ENCODE measurements around the gene SARDH.
"Not testable (repeated sequence)": the region's sequence is repeated elsewhere in the genome, so short reads cannot be mapped to it uniquely, and the experiment has no call there.

The SARDH gene

GRCh38 chr9:133754688-133755227 is 16.6 kb upstream of the SARDH start:
- no peak for DNase-seq

GRCh38 chr9:133754187-133754586 is 16.0 kb upstream of the SARDH start:
- no peak for DNase-seq

DNA sequence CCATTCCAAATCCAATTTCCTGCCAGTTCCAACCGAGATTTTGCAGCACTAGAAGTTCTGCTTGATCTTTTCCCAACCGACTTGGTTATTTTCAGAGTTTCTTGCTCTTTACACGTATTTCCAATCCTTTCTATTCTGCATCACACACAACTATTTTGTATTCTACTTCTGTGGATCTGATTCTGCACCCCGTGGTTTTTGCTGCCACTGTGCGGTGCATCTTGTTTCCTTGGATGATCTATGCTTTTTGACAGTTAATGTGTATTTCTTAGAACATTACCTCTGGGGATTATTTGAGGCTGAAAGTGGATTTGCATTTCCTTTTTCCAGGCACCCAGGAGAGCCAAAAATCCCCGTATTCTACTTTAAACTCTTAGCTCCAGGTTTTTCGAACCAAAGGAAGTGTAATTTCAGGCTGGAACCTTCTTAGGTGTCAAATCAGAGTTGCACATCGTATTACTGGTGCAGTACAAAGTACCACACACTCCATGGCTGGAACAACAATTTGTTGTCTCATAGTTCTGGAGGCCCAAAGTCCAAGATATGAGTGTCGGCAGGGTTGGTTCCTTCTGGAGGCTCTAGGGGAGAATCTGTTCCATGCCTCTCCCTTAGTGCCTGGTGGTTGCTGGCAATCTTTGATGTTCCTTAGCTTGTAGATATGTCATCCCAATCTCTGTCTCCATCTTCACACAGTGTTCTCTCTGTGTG is 14.7 kb upstream of the SARDH start:
- DNase-seq = no peak

DNA sequence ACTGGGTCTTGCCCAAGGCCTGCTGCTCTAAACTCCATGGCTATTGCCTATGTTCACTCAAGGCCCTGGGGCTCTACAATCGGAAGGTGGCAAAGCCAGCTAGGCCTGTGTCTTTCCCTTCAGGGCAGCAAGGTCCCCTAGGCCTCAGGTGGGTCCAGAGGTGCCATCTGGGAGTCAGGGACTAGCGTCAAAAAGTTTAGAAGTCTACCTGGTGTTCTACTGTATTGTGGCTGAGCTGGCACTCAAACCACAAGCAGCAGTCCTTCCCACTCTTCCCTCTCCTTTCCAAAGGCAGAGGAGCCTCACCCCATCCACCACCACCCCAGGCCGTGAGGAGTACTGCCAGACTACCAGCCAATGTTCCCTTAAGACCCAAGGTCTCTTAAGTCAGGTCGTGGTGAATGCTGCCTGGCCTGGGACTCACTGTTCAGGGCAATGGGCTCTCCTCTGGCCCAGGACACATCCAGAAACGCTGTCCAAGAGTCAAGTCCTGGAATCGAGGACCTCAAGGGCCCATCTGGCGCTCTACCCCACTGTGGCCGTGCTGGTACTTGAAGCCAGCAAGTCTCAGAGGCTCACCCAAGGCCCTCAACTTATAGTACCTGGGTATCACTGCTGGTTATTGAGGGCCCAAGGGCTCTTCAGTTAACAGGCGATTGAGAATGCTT is 13.0 kb upstream of the SARDH start:
- DNase-seq = no peak

DNA sequence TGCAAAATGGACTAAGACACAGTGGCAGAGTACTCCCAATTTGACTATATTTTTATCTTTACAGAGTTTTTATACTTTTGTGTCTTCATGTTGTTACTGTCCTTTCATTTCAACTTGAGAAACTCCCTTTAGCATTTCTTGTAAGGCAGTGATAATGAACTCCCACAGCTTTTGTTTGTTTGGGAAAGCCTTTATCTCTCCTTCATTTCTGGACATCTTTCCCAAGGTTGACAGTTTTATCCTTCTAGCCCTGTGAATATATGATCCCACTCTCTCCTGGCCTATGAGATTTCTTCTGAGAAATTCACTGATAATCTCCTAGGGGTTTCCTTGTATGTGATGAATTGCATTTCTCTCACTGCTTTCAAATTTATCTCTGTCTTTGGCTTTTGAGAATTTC is 9.2 kb upstream of the SARDH start:
- DNase-seq = no peak

DNA sequence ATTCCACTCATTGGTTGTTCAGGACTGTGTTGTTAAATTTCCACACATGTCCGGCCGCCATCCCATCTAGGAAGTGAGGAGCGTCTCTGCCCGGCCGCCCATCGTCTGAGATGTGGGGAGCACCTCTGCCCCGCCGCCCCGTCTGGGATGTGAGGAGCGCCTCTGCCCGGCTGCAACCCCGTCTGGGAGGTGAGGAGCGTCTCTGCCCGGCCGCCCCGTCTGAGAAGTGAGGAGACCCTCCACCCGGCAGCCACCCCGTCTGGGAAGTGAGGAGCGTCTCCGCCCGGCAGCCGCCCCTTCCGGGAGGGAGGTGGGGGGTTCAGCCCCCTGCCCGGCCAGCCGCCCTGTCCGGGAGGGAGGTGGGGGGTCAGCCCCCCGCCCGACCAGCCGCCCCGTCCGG is 6.4 kb upstream of the SARDH start:
- DNase-seq = not testable (repeated sequence)

DNA sequence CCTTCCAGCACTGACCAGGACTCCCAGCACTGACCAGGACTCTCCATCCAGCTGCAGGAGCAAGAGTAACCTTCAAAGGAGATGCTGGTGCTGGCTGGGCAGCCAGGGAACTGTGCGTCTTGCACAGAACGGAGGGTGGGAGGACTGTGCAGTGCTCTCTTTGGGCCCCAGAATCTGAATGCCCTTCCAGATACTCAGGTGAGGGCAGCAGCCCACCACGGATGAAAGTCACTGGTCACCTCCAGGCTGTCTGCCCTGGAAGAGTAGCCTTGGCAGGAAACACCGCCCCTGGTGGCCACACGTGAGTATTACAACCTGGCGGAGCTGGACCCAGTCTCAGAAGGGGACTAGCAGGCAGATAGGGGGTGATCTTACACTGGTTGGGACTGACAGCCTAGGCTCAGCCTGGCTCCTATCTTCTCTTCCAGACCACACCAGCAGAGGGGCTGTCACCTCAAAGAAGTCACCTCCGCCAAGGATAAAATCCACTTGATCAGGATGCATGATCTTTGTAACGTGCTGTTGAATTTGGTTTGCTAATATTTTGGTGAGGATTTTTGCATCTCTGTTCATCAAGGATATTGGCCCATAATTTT is 4.8 kb upstream of the SARDH start:
- DNase-seq = peak; percentile 50

GRCh38 chr9:133742251-133742650 is 4.1 kb upstream of the SARDH start:
- DNase-seq = no peak

DNA sequence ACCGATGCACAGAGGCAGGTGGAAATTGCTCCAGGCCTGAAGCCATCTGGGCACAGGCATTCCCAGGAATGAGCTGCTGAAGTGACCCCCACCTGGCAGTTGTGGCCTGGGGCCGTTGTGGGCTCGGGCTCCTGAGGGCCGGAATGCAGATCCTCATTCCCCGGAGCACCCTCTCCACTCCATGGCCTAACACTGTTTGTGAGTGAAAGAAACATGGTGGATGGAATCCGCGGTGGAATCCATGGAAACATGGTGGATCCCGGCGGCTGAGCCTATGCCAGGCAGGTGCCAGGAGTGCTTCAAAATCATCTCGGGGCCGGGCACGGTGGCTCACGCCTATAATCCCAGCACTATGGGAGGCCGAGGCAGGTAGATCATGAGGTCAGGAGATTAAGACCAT is 3.6 kb upstream of the SARDH start:
- DNase-seq = no peak

- DNase-seq = no peak
Measured at GRCh38 chr9:133740911-133741310, 2.8 kb upstream of the SARDH start.

DNA sequence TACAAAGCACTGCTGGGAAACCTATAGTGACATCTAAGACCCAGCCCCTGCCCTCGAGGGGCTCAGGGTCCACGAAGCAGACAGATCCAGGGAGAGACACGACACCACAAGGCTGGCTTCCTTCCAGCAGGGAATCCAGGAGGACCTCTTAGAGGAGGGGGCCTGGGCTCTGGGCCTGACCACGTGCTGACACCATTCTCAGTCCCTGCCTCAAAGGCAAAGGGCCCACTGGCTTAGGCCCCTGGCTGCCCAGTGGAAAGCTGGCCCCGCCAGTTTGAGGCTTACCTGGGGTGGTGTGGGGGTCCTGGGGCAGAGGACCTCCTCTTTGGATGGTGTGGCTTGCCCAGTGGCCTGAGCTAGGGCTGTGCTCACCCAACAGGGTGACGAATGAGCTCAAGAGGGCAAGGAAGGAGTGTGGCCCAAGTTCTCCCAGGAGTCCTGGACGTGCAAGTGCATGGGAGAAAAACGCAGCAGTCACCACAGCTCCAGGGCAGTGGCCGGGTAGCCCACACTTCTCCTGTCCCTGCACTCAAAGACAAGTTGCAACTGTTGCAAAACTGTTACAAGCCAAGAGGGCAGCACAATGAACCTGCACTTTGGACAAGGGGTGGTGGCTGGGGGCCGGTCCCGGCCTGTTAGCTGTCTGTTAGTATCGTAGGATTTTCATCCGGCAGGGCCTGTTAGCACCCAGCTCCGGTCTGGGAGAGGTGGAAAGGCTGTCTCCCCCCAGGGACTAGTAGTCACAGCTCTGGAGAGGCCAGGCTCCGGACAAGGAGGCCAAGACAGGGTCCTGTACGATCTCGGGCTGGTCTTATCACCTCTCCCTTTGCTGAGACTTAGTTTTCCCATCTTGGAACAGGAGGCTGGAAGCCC is 1.5 kb upstream of the SARDH start:
- no peak for DNase-seq

DNA sequence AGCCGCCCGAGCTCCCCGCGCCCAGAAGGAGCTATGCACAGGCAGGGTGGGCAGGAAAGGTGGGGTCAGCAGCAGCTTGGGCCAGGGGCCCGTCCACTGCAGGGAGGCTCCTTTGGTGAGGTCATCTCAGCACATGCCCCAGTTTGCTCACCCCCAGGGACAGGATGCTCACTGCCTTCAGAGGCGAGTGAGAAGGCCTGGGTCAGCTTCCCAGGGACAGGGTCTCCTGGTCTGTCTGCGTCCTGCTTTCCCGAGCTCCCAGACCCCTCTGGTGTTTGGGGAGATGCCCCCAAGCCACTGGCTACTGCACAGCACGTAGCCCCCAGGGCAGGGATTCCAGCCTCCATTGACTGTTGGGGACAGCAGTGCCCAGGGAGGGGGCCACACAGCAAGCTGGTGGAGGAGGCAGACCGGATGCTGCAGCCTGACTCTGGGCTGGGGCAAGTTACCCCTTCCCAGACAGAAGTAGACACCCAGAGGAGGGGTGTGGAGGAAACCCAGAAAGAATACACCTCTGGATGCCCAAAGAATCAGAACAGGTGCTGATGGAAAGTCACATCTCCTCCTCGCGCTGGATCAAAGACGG is 581 bp upstream of the SARDH start:
- no peak for DNase-seq

DNA sequence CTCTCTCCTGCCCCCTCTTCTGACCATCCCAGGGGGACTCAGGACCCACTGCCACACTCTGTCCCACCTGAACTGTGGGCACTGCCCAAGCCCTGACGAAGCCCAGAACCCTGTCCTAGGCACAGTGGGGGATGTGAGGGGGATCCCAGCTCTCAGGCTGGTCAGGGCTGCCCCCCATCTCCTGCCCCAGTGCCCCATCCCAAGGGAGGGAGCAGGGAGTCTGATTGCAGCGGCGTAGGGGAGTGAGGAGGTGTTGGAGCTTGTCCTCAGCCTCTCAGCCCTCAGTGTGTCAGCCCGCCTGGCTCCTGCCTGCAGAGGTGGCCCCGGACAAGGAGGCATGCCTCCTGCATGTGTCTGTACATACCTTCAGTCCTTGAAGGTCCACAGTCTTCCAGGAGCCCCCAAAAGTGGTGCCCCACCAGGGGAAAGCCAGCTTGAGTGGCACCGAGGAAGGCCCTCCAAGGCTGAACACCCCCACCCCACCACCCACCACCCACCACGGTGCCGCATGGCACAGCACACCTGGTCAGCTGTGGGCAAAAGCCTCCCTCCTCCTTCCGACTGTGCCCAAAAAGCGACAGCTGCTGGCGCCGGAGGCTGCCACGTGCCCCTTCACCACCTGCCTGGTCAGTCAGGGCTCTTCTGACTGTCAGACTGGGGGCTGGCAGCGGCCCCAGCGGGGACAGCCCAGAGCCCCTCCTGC is 930 bp downstream of the SARDH start:
- no peak for DNase-seq

GRCh38 chr9:133735931-133736330 is 2.2 kb downstream of the SARDH start:
- no peak for DNase-seq

GRCh38 chr9:133735415-133735775 is 2.8 kb downstream of the SARDH start:
- no peak for DNase-seq

DNA sequence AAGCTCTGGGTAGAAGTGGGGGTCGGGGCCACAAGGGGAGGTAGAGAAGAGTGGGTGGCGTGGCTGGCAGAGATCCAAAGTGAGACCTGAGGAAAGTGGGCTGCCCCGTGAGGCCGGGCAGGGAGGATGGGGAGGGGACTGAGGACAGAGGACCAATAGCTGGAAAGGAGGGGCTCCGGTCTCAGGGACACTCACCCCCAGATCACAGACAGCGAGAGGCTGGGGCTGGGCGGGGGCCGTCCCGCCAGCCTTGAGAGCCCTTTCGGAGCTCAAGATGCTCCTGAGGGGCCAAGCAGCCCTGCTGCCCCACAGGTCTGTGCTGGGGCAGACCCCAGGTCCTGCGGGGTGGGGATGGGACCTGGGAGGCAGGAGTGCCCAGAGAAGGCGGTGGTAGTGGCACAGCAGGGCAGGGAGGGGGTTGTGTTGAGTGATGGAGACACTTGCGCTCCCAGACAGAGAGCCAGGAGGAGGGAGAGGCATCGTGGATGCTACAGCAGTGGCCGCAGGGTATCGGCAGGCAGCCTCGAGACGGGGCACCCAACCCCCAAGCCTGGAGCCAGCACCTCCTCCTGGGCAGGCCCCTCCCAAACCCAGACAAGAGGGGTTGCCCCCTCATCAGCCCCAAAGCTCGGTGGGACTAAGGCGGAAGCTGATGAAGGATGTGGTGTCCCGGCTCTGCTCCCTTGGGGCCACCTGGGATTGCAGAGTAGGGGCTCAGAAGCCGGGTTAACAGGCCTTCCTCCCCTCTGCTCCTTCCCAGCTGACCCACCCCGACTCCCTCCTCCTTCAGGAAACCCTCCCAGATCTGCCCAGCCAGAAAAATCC is 3.4 kb downstream of the SARDH start:
- DNase-seq = no peak

GRCh38 chr9:133733796-133734533 is 4.2 kb downstream of the SARDH start:
- DNase-seq = no peak

DNA sequence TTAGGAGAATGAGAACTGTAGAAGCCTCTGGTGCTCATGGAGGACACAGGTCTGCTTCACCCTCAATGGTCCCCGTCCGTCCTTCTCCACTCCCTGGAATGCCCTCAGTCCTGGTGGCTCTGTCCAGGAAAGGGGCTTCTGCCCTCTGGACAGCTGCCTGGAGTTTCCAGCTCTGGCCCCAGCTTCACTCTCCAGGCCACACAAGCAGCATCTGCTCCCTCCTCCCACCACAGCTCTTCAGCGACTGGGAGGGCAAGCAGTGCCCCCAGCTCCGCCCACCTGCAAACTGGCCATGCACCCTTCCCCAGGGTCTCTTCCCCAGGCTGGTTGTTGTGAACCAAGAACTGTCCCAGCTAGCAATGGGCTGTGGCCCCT is 4.7 kb downstream of the SARDH start:
- DNase-seq = no peak

DNA sequence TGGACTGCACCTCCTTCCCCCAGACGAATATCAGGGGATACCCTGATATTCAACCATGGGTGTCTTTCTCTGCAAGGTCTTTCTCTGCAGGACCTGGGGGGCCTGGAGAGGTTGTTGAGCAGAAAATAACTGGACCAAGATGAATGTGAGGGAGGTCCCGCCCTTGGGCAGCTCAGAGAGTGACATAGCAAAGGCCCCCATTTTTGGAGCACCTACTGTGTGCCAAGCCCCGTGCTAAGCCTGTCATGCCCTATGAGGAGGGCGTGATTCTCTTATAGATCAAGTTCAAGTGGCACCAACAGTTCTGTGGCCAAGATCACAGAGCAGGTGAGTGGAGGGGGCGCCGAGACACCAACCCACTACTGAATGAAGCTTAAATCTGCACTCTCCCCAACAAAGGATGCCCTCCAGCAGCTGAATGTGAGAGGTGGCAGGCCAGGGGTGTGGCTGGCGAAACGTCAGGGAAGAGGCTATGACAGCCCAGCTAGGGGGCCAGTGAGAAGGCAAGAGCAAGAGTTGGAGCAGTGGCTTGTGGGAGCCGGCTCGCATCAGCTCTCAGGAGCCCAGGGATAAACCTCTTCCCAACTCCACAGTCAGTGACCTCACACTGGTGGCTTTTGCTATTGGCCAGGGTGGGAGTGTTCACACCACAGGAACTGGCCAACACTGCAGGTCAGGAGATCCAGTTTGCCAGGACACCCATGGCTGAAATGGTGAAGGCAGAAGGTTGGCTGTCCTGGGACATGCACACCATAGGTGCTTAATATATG is 5.3 kb downstream of the SARDH start:
- DNase-seq = no peak

All from NCI-H2029 treated with DMSO at 0.1 percent for 48 hours (cell line).